Neural progenitor cell (in vitro differentiated cells): ENCODE results near the gene BRINP2. TPM values are rescaled to one million over a fixed set of nuclear protein-coding genes. Genes with fewer than 3 reads are reported as not detected.

Experiments used
- DNase-seq: peaks from one replicate; pipeline ENCODE4 v3.0.0-alpha.2; 2016; ENCODE audit warnings: low spot score
- H2AFZ ChIP-seq: fragments of 200-600 bp; sonication (generic); replicated peaks from 2 replicates; pipeline ENCODE4 v1.6.1; 2016; ENCODE audit warnings: antibody characterized with exemption
- H3F3A ChIP-seq: fragments of 200-600 bp; sonication (generic); 2 replicates; pipeline ENCODE4 v1.6.1; 2016; ENCODE audit warnings: antibody characterized with exemption, low read depth
- H3K27ac ChIP-seq: fragments of 200-600 bp; sonication (generic); 2 replicates; pipeline ENCODE4 v1.5.1; 2016; ENCODE audit warnings: mild to moderate bottlenecking
- H3K27me3 ChIP-seq: fragments of 200-600 bp; sonication (generic); 2 replicates; pipeline ENCODE4 v1.6.1; 2016; ENCODE audit warnings: mild to moderate bottlenecking, moderate library complexity
- H3K36me3 ChIP-seq: fragments of 200-600 bp; sonication (generic); 2 replicates; pipeline ENCODE4 v1.5.1; 2016
- H3K4me1 ChIP-seq: fragments of 200-600 bp; sonication (generic); 2 replicates; pipeline ENCODE4 v1.6.1; 2016; ENCODE audit warnings: mixed run types
- H3K4me2 ChIP-seq: fragments of 200-600 bp; sonication (generic); 2 replicates; pipeline ENCODE4 v1.6.1; 2016
- H3K4me3 ChIP-seq: fragments of 200-600 bp; sonication (generic); 2 replicates; pipeline ENCODE4 v1.5.1; 2016
- H3K79me2 ChIP-seq: fragments of 200-600 bp; sonication (generic); 2 replicates; pipeline ENCODE4 v1.6.1; 2016; ENCODE audit warnings: low read depth
- H3K9ac ChIP-seq: fragments of 200-600 bp; sonication (generic); 2 replicates; pipeline ENCODE4 v1.6.1; 2016
- H3K9me3 ChIP-seq: fragments of 200-600 bp; sonication (generic); 2 replicates; pipeline ENCODE4 v1.5.1; 2016; ENCODE audit warnings: low read depth
- H4K20me1 ChIP-seq: fragments of 200-600 bp; sonication (generic); 2 replicates; pipeline ENCODE4 v1.6.1; 2016; ENCODE audit warnings: low read depth
- H3K27ac Mint-ChIP-seq: 3 replicates; pipeline ENCODE4 v1.8.0; 2021; ENCODE audit warnings: mixed read lengths
- H3K27me3 Mint-ChIP-seq: 2 replicates; pipeline ENCODE4 v1.8.0; 2022; ENCODE audit warnings: low read depth, mild to moderate bottlenecking, inconsistent platforms, moderate library complexity, mixed read lengths; ENCODE audit not compliant: insufficient read depth
- H3K36me3 Mint-ChIP-seq: 3 replicates; pipeline ENCODE4 v1.8.0; 2021; ENCODE audit warnings: mixed read lengths
- H3K4me1 Mint-ChIP-seq: 3 replicates; pipeline ENCODE4 v1.8.0; 2021; ENCODE audit warnings: mixed read lengths
- H3K4me3 Mint-ChIP-seq: 3 replicates; pipeline ENCODE4 v1.8.0; 2021; ENCODE audit warnings: mild to moderate bottlenecking, moderate library complexity, mixed read lengths
- H3K9me3 Mint-ChIP-seq: 3 replicates; pipeline ENCODE4 v1.8.0; 2020; ENCODE audit warnings: mixed read lengths
- EZH2 ChIP-seq: fragments of 200-600 bp; sonication (generic); IDR thresholded peaks from 2 replicates; pipeline ENCODE4 v1.6.1; 2017; ENCODE audit warnings: antibody characterized with exemption, mild to moderate bottlenecking, moderate library complexity
- EZH2phosphoT487 ChIP-seq: fragments of 200-600 bp; sonication (generic); IDR thresholded peaks from 2 replicates; pipeline ENCODE4 v1.6.1; 2017; ENCODE audit warnings: antibody characterized with exemption
- total RNA-seq: library from RNA; depleted of rRNA; stranded (reverse); fragments of >200 nt; gene quantifications from 2 replicates; pipeline ENCODE4 v1.2.3, GENCODE V29; 2015; ENCODE audit warnings: low replicate concordance
- TF ChIP-seq, protein P1 (sequence below): fragments of 200-600 bp; sonication (generic); IDR thresholded peaks from 2 replicates; pipeline ENCODE4 v1.5.1; 2017; ENCODE audit warnings: antibody characterized with exemption, mild to moderate bottlenecking

Gene BRINP2
- total RNA-seq, 1 donor from 2014 or later: not detected

DNA sequence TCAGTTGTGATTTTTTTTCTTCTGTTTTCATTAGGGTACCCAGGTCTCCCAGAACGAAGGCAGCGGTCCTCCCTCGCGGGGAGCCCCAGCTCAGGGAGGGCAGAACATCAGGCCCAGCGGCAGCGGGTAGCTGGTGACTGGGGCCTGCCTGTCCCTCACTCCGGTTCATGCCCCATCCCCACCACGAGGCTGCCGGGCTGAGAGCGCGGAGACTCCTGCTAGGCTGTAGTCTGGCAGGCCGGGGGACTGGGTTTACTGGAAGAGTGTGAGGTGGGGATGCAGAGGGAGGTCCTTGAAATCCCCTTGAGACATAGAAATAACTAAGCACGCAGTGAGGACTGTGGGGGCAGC is 10.5 kb downstream of the BRINP2 start:
- no peaks in the 10 kb centered on the region for H3K79me2 ChIP-seq
- Mint-ChIP-seq H3K27ac (no peak overlapping the region), H3K27me3 (peaks cover 12% of the 10 kb centered on the region), H3K4me3 (peak overlapping the region; percentile 77), H3K9me3 (peaks cover 5% of the 10 kb centered on the region), H3K4me1 (peaks cover 18% of the 10 kb centered on the region), H3K36me3 (no peaks in the 10 kb centered on the region)
- H3K27ac ChIP-seq: no peak overlapping the region
- no peaks in the 10 kb centered on the region for H3K36me3 ChIP-seq
- H3K27me3 ChIP-seq: peaks cover 54% of the 10 kb centered on the region
- H3K4me3 ChIP-seq: peak overlapping the region; percentile 46
- TF ChIP-seq, protein P1, sequence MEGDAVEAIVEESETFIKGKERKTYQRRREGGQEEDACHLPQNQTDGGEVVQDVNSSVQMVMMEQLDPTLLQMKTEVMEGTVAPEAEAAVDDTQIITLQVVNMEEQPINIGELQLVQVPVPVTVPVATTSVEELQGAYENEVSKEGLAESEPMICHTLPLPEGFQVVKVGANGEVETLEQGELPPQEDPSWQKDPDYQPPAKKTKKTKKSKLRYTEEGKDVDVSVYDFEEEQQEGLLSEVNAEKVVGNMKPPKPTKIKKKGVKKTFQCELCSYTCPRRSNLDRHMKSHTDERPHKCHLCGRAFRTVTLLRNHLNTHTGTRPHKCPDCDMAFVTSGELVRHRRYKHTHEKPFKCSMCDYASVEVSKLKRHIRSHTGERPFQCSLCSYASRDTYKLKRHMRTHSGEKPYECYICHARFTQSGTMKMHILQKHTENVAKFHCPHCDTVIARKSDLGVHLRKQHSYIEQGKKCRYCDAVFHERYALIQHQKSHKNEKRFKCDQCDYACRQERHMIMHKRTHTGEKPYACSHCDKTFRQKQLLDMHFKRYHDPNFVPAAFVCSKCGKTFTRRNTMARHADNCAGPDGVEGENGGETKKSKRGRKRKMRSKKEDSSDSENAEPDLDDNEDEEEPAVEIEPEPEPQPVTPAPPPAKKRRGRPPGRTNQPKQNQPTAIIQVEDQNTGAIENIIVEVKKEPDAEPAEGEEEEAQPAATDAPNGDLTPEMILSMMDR: no peak
- no peak for TF ChIP-seq EZH2phosphoT487
- TF ChIP-seq EZH2: no peak
- no peaks in the 10 kb centered on the region for H4K20me1 ChIP-seq
- H2AFZ ChIP-seq: peak overlapping the region; percentile 94
- peaks cover 11% of the 10 kb centered on the region for H3K4me1 ChIP-seq
- H3K9ac ChIP-seq: no peak overlapping the region
- H3K4me2 ChIP-seq: peak overlapping the region; percentile 88
- peaks cover 19% of the 10 kb centered on the region for H3F3A ChIP-seq
- peak; percentile 41 for DNase-seq
- H3K9me3 ChIP-seq: no peaks in the 10 kb centered on the region

DNA sequence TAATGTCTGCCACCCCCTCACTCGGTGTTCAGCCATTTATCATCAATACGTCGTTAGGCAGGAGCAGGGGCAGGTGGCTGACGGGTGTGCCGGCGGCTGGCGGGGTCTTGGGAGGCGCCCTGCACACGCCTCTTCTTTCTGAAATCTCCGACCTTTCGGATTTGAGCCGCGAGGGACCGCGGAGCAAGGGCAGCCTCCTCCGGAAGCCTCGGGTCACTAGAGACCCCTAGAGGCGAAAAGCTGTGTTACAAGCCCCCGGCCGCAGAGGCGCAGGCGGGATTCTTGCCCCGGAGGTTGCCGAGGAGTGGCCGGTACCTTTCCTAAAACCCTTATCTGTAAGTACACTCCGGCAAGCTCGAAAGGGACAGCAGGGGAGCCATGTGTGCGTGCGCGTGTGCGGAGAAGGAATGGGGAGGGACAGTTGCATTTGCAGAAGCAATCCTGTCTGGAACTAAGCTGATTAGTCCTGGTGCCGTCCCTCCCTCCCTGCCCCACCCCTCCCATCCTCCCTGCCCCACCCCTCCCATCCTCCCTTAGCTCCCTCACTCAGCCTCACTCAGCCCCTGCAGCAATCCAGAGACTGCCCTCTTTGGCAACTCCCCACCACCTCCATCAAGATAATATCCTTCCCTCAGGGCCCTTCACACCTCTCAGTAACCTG is 11.0 kb downstream of the BRINP2 start:
- Histone ChIP-seq H3K79me2 (no peaks in the 10 kb centered on the region), H3K36me3 (no peaks in the 10 kb centered on the region), H3K9me3 (no peaks in the 10 kb centered on the region), H3F3A (peaks cover 19% of the 10 kb centered on the region), H3K4me1 (peaks cover 11% of the 10 kb centered on the region), H2AFZ (peak overlapping the region; percentile 94), H3K27me3 (peaks cover 48% of the 10 kb centered on the region), H3K4me3 (peak overlapping the region; percentile 46), H3K4me2 (peak overlapping the region; percentile 88), H3K9ac (no peak overlapping the region), H4K20me1 (no peaks in the 10 kb centered on the region), H3K27ac (no peak overlapping the region)
- TF ChIP-seq EZH2: peak; percentile 48
- no peak for TF ChIP-seq EZH2phosphoT487
- TF ChIP-seq, protein P1: peak; percentile 85
- Mint-ChIP-seq H3K27ac (no peak overlapping the region), H3K9me3 (peaks cover 5% of the 10 kb centered on the region), H3K4me1 (peaks cover 18% of the 10 kb centered on the region), H3K36me3 (no peaks in the 10 kb centered on the region), H3K4me3 (peak overlapping the region; percentile 77), H3K27me3 (peaks cover 12% of the 10 kb centered on the region)
- DNase-seq: peak; percentile 93

DNA sequence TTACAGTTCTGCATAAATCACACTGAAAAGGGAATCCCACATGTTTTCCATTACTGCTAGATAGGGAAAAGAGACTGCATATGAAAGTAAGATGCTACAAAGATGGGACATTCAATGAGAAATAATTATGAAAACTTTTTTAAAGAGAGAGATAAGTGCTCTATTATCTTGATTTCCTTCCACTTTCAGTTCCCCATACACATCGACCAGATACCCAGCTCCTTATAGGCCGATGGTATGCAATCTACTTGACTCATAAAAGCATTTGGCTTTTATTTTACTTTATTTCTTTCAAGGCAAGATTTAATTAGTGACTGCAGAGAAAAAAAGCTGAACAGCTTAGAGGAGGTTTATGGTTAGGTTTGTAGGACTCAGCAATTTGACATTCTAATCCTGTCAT is 13.1 kb downstream of the BRINP2 start:
- Histone ChIP-seq H3K36me3 (no peaks in the 10 kb centered on the region), H3K9me3 (no peaks in the 10 kb centered on the region), H3K4me3 (no peak overlapping the region), H3K4me2 (no peak overlapping the region), H3F3A (peaks cover 19% of the 10 kb centered on the region), H3K27ac (no peak overlapping the region), H2AFZ (no peak overlapping the region), H3K4me1 (peaks cover 11% of the 10 kb centered on the region), H3K9ac (no peak overlapping the region), H4K20me1 (no peaks in the 10 kb centered on the region), H3K79me2 (no peaks in the 10 kb centered on the region), H3K27me3 (peaks cover 28% of the 10 kb centered on the region)
- Mint-ChIP-seq H3K36me3 (no peaks in the 10 kb centered on the region), H3K27me3 (peaks cover 6% of the 10 kb centered on the region), H3K27ac (no peak overlapping the region), H3K9me3 (peaks cover 5% of the 10 kb centered on the region), H3K4me3 (no peak overlapping the region), H3K4me1 (peaks cover 18% of the 10 kb centered on the region)
- no peak for TF ChIP-seq EZH2phosphoT487
- TF ChIP-seq EZH2: no peak
- TF ChIP-seq, protein P1: no peak
- no peak for DNase-seq
